Activated CD4-positive, alpha-beta memory T cell treated with anti-CD3 and anti-CD28 coated beads for 36 hours (primary cell): ENCODE data around the gene DDIT3. TPM values are rescaled to one million over a fixed set of nuclear protein-coding genes. Genes with fewer than 3 reads are reported as not detected.
"Not testable (repeated sequence)": the region's sequence is repeated elsewhere in the genome, so short reads cannot be mapped to it uniquely, and the experiment has no call there.

Experiments used
- CTCF ChIA-PET: fragments of 350-600 bp; sonication (Branson Sonifier 250); formaldehyde crosslinking; loops from one replicate; lab custom pipeline; 2021; ENCODE audit warnings: antibody characterized with exemption, inconsistent platforms; lab: Charles Lee
- POLR2A ChIA-PET: fragments of 350-600 bp; sonication (Branson Sonifier 250); formaldehyde crosslinking; loops from one replicate; lab custom pipeline; 2021; ENCODE audit warnings: antibody characterized with exemption; lab: Charles Lee
- DNase-seq: peaks from one replicate; pipeline ENCODE4 v3.0.0-alpha.2; 2020
- H3K27ac Mint-ChIP-seq: one replicate; pipeline ENCODE4 v1.8.0; 2021; ENCODE audit warnings: mixed read lengths
- H3K27me3 Mint-ChIP-seq: one replicate; pipeline ENCODE4 v1.8.0; 2021; ENCODE audit warnings: mixed read lengths
- H3K36me3 Mint-ChIP-seq: one replicate; pipeline ENCODE4 v1.8.0; 2021; ENCODE audit warnings: mixed read lengths
- H3K4me1 Mint-ChIP-seq: one replicate; pipeline ENCODE4 v1.8.0; 2021; ENCODE audit warnings: low read depth, mixed read lengths
- H3K4me3 Mint-ChIP-seq: one replicate; pipeline ENCODE4 v1.8.0; 2021; ENCODE audit warnings: mild to moderate bottlenecking, mixed read lengths
- H3K9me3 Mint-ChIP-seq: one replicate; pipeline ENCODE4 v1.8.0; 2021; ENCODE audit warnings: mixed read lengths
- intact Hi-C: fragments of 100-400 bp; cut with micrococcal nuclease; formaldehyde crosslinking; loops from one replicate; pipeline ENCODE4 v1.15.1; 2023
- total RNA-seq, 2 experiments: library from RNA; stranded (reverse); gene quantifications; one replicate each; pipeline ENCODE4 v1.2.3, GENCODE V29; 2021

The DDIT3 gene
- total RNA-seq, 2 experiments from 2014 or later: 24.1 to 25.2 TPM

- peak; percentile 30 for DNase-seq
- POLR2A ChIA-PET: interaction anchor here (0.5 to 1.8 kb wide), 9 partner anchors 9 to 221 kb away, joined by 3 to 7 read pairs (median 4); partner anchors contain the start of genes DCTN2, PIP4K2C and TSPAN31
Observed at GRCh38 chr12:57523706-57524614, 3.6 kb upstream of the DDIT3 start.

GRCh38 chr12:57522887-57523705, 2.8 kb upstream of the DDIT3 start:
- CTCF ChIA-PET: interaction anchor here (0.9 to 2.6 kb wide), 5 partner anchors 24 to 99 kb away, joined by 3 to 8 read pairs (median 4); partner anchors contain the start of genes DCTN2 and GLI1
- peaks cover 45% of the 10 kb centered on the region for H3K4me1 Mint-ChIP-seq
- peaks cover 32% of the 10 kb centered on the region for H3K36me3 Mint-ChIP-seq
- POLR2A ChIA-PET: interaction anchor here (0.7 to 1.8 kb wide), 4 partner anchors 15 to 68 kb away, joined by 3 to 6 read pairs (median 4); partner anchors contain the start of genes DCTN2 and PIP4K2C
- H3K4me3 Mint-ChIP-seq: peak overlapping the region; percentile 93
- no peaks in the 10 kb centered on the region for H3K9me3 Mint-ChIP-seq
- H3K27me3 Mint-ChIP-seq: no peaks in the 10 kb centered on the region
- intact Hi-C loops: loop anchor here (1.0 to 5.0 kb wide), 7 partner anchors 24 to 444 kb away; partner anchors contain the start of genes CDK4, DCTN2 and NEMP1
- peak overlapping the region; percentile 90 for H3K27ac Mint-ChIP-seq
- peak; percentile 64 for DNase-seq

More at GRCh38 chr12:57523706-57524614, 3.6 kb upstream of the DDIT3 start:
- no peaks in the 10 kb centered on the region for H3K27me3 Mint-ChIP-seq
- peak overlapping the region; percentile 93 for H3K4me3 Mint-ChIP-seq
- CTCF ChIA-PET: interaction anchor here (0.9 to 2.6 kb wide), 6 partner anchors 23 to 99 kb away, joined by 3 to 8 read pairs (median 4); partner anchors contain the start of genes DCTN2 and GLI1
- peaks cover 36% of the 10 kb centered on the region for H3K4me1 Mint-ChIP-seq
- intact Hi-C loops: loop anchor here (2.0 to 5.0 kb wide), 3 partner anchors 98 to 445 kb away; partner anchors contain the start of gene NEMP1
- peak overlapping the region; percentile 90 for H3K27ac Mint-ChIP-seq
- no peaks in the 10 kb centered on the region for H3K9me3 Mint-ChIP-seq
- H3K36me3 Mint-ChIP-seq: peaks cover 29% of the 10 kb centered on the region

GRCh38 chr12:57522011-57522886, 1.9 kb upstream of the DDIT3 start, which contains the start of gene MBD6:
Gene MBD6, plus strand, starts transcription at chr12:57522824. Its CDS starts 1,480 bp downstream, at chr12:57524304.
- Mint-ChIP-seq H3K36me3 (peaks cover 35% of the 10 kb centered on the region), H3K9me3 (no peaks in the 10 kb centered on the region), H3K4me3 (peak within 1 kb of the TSS; percentile 94), H3K27me3 (no peaks in the 10 kb centered on the region), H3K4me1 (peaks cover 53% of the 10 kb centered on the region), H3K27ac (peak within 1 kb of the TSS; percentile 100)
- CTCF ChIA-PET: interaction anchor here (2.6 kb wide), 1 partner anchor 63 kb away, joined by 7 read pairs; the partner anchor contains the start of gene GLI1
- peak; percentile 94 for DNase-seq
- intact Hi-C loops: loop anchor here (1.0 to 5.0 kb wide), 7 partner anchors 25 to 443 kb away; partner anchors contain the start of genes CDK4, DCTN2 and NEMP1
- POLR2A ChIA-PET: interaction anchor here (1.2 to 1.8 kb wide), 2 partner anchors 16 to 24 kb away, joined by 4 to 6 read pairs; partner anchors contain the start of gene DCTN2

GRCh38 chr12:57521525-57522010, 1.3 kb upstream of the DDIT3 start:
- Mint-ChIP-seq H3K27ac (peak overlapping the region; percentile 100), H3K4me3 (peak overlapping the region; percentile 94), H3K27me3 (no peaks in the 10 kb centered on the region), H3K36me3 (peaks cover 37% of the 10 kb centered on the region), H3K4me1 (peaks cover 55% of the 10 kb centered on the region), H3K9me3 (no peaks in the 10 kb centered on the region)
- ChIA-PET CTCF (no interaction called here), POLR2A (no interaction called here)
- DNase-seq: no peak
- intact Hi-C loops: loop anchor here (1.0 to 5.0 kb wide), 8 partner anchors 26 to 443 kb away; partner anchors contain the start of genes CDK4, DCTN2, NEMP1 and TSPAN31

GRCh38 chr12:57519796-57520052, 590 bp downstream of the DDIT3 start:
- Mint-ChIP-seq H3K4me1 (peaks cover 55% of the 10 kb centered on the region), H3K9me3 (no peaks in the 10 kb centered on the region), H3K4me3 (peak overlapping the region; percentile 94), H3K36me3 (peaks cover 53% of the 10 kb centered on the region), H3K27ac (peak overlapping the region; percentile 100), H3K27me3 (no peaks in the 10 kb centered on the region)
- CTCF ChIA-PET: interaction anchor here (1.4 kb wide), 1 partner anchor 43 kb away, joined by 4 read pairs; no protein-coding TSS in a partner anchor
- DNase-seq: no peak
- POLR2A ChIA-PET: interaction anchor here (0.5 to 2.1 kb wide), 6 partner anchors 17 to 42 kb away, joined by 3 to 10 read pairs (median 4); partner anchors contain the start of gene ARHGAP9
- intact Hi-C loops: loop anchor here (1.0 to 5.0 kb wide), 6 partner anchors 32 to 282 kb away; partner anchors contain the start of genes ARHGAP9, GLI1 and TSPAN31

GRCh38 chr12:57518920-57519795, 1.2 kb downstream of the DDIT3 start:
- H3K4me1 Mint-ChIP-seq: peaks cover 49% of the 10 kb centered on the region
- H3K4me3 Mint-ChIP-seq: peak overlapping the region; percentile 94
- peak overlapping the region; percentile 100 for H3K27ac Mint-ChIP-seq
- intact Hi-C loops: no loop called here
- peaks cover 58% of the 10 kb centered on the region for H3K36me3 Mint-ChIP-seq
- H3K9me3 Mint-ChIP-seq: no peaks in the 10 kb centered on the region
- DNase-seq: peak; percentile 34
- no peaks in the 10 kb centered on the region for H3K27me3 Mint-ChIP-seq
- POLR2A ChIA-PET: interaction anchor here (0.5 to 2.1 kb wide), 5 partner anchors 17 to 40 kb away, joined by 3 to 10 read pairs (median 5); partner anchors contain the start of gene ARHGAP9
- CTCF ChIA-PET: no interaction called here

- intact Hi-C loops: no loop called here
- peak overlapping the region; percentile 100 for H3K27ac Mint-ChIP-seq
- H3K36me3 Mint-ChIP-seq: peaks cover 62% of the 10 kb centered on the region
- POLR2A ChIA-PET: no interaction called here
- peaks cover 41% of the 10 kb centered on the region for H3K4me1 Mint-ChIP-seq
- H3K27me3 Mint-ChIP-seq: no peaks in the 10 kb centered on the region
- DNase-seq: no peak
- no peaks in the 10 kb centered on the region for H3K9me3 Mint-ChIP-seq
- H3K4me3 Mint-ChIP-seq: peak overlapping the region; percentile 94
- CTCF ChIA-PET: interaction anchor here (1.3 kb wide), 1 partner anchor 28 kb away, joined by 4 read pairs; the partner anchor contains the start of gene DCTN2
Observed at GRCh38 chr12:57518176-57518919, 2.0 kb downstream of the DDIT3 start.

- H3K27me3 Mint-ChIP-seq, intact Hi-C loops, H3K4me3 Mint-ChIP-seq, H3K9me3 Mint-ChIP-seq, DNase-seq: not testable (repeated sequence)
- CTCF ChIA-PET: interaction anchor here (1.3 kb wide), 1 partner anchor 29 kb away, joined by 4 read pairs; the partner anchor contains the start of gene DCTN2
- H3K27ac Mint-ChIP-seq: peak overlapping the region; percentile 70
- POLR2A ChIA-PET: interaction anchor here (1.7 kb wide), 1 partner anchor 28 kb away, joined by 10 read pairs; no protein-coding TSS in a partner anchor
- peaks cover 69% of the 10 kb centered on the region for H3K36me3 Mint-ChIP-seq
- peaks cover 41% of the 10 kb centered on the region for H3K4me1 Mint-ChIP-seq
Observed at GRCh38 chr12:57517718-57518117, 2.6 kb downstream of the DDIT3 start.

- CTCF ChIA-PET: interaction anchor here (1.3 kb wide), 1 partner anchor 29 kb away, joined by 4 read pairs; the partner anchor contains the start of gene DCTN2
- no peaks in the 10 kb centered on the region for H3K9me3 Mint-ChIP-seq
- H3K27ac Mint-ChIP-seq: peak overlapping the region; percentile 70
- POLR2A ChIA-PET: interaction anchor here (1.1 to 1.7 kb wide), 3 partner anchors 16 to 37 kb away, joined by 3 to 10 read pairs (median 4); no protein-coding TSS in a partner anchor
- peaks cover 74% of the 10 kb centered on the region for H3K36me3 Mint-ChIP-seq
- intact Hi-C loops: no loop called here
- no peaks in the 10 kb centered on the region for H3K27me3 Mint-ChIP-seq
- H3K4me1 Mint-ChIP-seq: peaks cover 41% of the 10 kb centered on the region
- DNase-seq: no peak
- H3K4me3 Mint-ChIP-seq: no peak overlapping the region
Observed at GRCh38 chr12:57517187-57517586, 3.1 kb downstream of the DDIT3 start.
